Neutrophil (primary cell): ENCODE results near the gene RAET1G.
"Not testable (repeated sequence)": the region's sequence is repeated elsewhere in the genome, so short reads cannot be mapped to it uniquely, and the experiment has no call there.

Experiments
- H3K27ac ChIP-seq: fragments of 200-600 bp; sonication (generic); 2 replicates; pipeline ENCODE4 v1.5.1; 2016; ENCODE audit warnings: mild to moderate bottlenecking, moderate library complexity
- H3K27me3 ChIP-seq: fragments of 200-600 bp; sonication (generic); 2 replicates; pipeline ENCODE4 v1.6.0; 2016; ENCODE audit warnings: mild to moderate bottlenecking
- H3K36me3 ChIP-seq: fragments of 200-600 bp; sonication (generic); 2 replicates; pipeline ENCODE4 v1.5.1; 2017
- H3K4me1 ChIP-seq, 2 experiments: fragments of 200-600 bp in 1 of 2; sonication (generic) in 1 of 2; 1 replicate in 1 of 2; 2 replicates in 1 of 2; pipeline versions ENCODE4 v1.5.1 to v1.6.1; 2013 to 2016; ENCODE audit warnings: low read depth in 1 of 2, low read length in 1 of 2, mild to moderate bottlenecking in 1 of 2, moderate library complexity in 1 of 2; ENCODE audit not compliant: control insufficient read depth in 1 of 2, insufficient read depth in 1 of 2
- H3K4me3 ChIP-seq, 2 experiments: fragments of 200-600 bp in 1 of 2; sonication (generic) in 1 of 2; 1 replicate in 1 of 2; 2 replicates in 1 of 2; pipeline ENCODE4 v1.5.1; 2013 to 2016; ENCODE audit warnings: low read depth in 1 of 2, low read length in 1 of 2, mild to moderate bottlenecking in 1 of 2, moderate library complexity in 1 of 2
- H3K9me3 ChIP-seq: fragments of 200-600 bp; sonication (generic); 2 replicates; pipeline ENCODE4 v1.5.1; 2016
- TF ChIP-seq, protein P1 (sequence below): fragments of 200-600 bp; sonication (generic); IDR thresholded peaks from 2 replicates; pipeline ENCODE4 v1.5.1; 2016; ENCODE audit warnings: antibody characterized with exemption

Gene RAET1G

DNA sequence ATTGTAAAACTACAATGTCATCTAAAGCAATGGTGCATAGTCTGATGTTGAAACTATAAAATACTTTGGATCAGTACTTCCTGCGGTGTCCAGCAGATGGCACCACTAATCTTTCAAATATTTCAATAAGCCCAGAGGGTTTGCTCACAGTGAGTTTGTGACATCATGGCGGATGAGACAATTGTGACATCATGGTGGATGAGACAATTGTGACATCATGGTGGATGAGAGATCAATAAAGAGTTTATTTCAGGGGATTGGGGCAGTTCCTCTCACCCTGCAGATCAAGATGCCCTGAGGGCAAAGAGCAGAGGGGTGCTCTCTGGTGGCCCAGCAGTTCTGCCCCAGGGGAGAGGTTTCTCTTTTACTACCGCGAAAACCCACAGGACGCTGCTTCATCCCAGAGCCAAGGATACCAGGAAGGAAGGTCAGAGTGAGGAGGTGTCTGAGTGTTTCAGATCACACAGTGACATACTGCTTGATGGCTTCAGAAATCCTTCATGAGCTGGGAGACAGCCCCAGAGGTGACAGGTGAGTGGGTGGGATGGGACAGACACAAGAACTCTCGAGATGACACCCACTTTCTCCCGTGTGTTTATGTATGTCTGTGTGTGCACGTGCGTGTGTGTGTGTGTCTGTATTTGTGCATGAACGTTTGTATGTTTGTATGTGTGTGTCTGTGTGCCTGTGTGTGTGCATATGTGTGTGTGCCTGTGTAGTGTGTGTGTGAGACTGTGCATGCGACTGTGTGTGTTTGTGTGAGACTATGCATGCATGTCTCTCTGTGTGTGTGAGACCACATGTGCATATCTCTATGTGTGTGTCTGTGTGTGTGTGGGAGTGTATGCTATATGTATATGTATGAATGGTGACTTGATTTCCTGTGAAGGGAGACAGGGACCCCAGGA is 11.6 kb upstream of the RAET1G start:
- Histone ChIP-seq H3K27ac (no peak overlapping the region), H3K27me3 (peaks cover 100% of the 10 kb centered on the region), H3K36me3 (no peaks in the 10 kb centered on the region), H3K9me3 (no peaks in the 10 kb centered on the region), H3K4me3 (no peak overlapping the region), H3K4me1 (peaks cover 11 to 12% of the 10 kb centered on the region in 2 experiments)
- TF ChIP-seq, protein P1, sequence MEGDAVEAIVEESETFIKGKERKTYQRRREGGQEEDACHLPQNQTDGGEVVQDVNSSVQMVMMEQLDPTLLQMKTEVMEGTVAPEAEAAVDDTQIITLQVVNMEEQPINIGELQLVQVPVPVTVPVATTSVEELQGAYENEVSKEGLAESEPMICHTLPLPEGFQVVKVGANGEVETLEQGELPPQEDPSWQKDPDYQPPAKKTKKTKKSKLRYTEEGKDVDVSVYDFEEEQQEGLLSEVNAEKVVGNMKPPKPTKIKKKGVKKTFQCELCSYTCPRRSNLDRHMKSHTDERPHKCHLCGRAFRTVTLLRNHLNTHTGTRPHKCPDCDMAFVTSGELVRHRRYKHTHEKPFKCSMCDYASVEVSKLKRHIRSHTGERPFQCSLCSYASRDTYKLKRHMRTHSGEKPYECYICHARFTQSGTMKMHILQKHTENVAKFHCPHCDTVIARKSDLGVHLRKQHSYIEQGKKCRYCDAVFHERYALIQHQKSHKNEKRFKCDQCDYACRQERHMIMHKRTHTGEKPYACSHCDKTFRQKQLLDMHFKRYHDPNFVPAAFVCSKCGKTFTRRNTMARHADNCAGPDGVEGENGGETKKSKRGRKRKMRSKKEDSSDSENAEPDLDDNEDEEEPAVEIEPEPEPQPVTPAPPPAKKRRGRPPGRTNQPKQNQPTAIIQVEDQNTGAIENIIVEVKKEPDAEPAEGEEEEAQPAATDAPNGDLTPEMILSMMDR = peak; percentile 71

GRCh38 chr6:149933461-149933860 is 10.5 kb upstream of the RAET1G start:
- TF ChIP-seq, protein P1 = no peak
- no peak overlapping the region for H3K27ac ChIP-seq
- peaks cover 100% of the 10 kb centered on the region for H3K27me3 ChIP-seq
- no peak overlapping the region for H3K4me3 ChIP-seq
- H3K4me1 ChIP-seq = peaks cover 3 to 4% of the 10 kb centered on the region in 2 experiments
- H3K36me3 ChIP-seq = no peaks in the 10 kb centered on the region
- H3K9me3 ChIP-seq = no peaks in the 10 kb centered on the region

GRCh38 chr6:149933036-149933435 is 10.1 kb upstream of the RAET1G start:
- Histone ChIP-seq H3K27me3 (peaks cover 100% of the 10 kb centered on the region), H3K4me3 (no peak overlapping the region), H3K4me1 (no peaks in the 10 kb centered on the region), H3K36me3 (no peaks in the 10 kb centered on the region), H3K9me3 (no peaks in the 10 kb centered on the region), H3K27ac (no peak overlapping the region)
- TF ChIP-seq, protein P1 = no peak

- H3K9me3 ChIP-seq = no peaks in the 10 kb centered on the region
- H3K27me3 ChIP-seq = peaks cover 100% of the 10 kb centered on the region
- TF ChIP-seq, protein P1 = no peak
- H3K27ac ChIP-seq = no peak overlapping the region
- H3K4me1 ChIP-seq = no peaks in the 10 kb centered on the region
- H3K36me3 ChIP-seq = no peaks in the 10 kb centered on the region
- no peak overlapping the region for H3K4me3 ChIP-seq
Observed at GRCh38 chr6:149931501-149931900, 8.6 kb upstream of the RAET1G start.

GRCh38 chr6:149929422-149929821 is 6.5 kb upstream of the RAET1G start:
- Histone ChIP-seq H3K36me3 (no peaks in the 10 kb centered on the region), H3K4me1 (peaks cover 10 to 11% of the 10 kb centered on the region in 2 experiments), H3K27me3 (peaks cover 100% of the 10 kb centered on the region), H3K4me3 (no peak overlapping the region), H3K9me3 (no peaks in the 10 kb centered on the region), H3K27ac (no peak overlapping the region)
- TF ChIP-seq, protein P1 = no peak

DNA sequence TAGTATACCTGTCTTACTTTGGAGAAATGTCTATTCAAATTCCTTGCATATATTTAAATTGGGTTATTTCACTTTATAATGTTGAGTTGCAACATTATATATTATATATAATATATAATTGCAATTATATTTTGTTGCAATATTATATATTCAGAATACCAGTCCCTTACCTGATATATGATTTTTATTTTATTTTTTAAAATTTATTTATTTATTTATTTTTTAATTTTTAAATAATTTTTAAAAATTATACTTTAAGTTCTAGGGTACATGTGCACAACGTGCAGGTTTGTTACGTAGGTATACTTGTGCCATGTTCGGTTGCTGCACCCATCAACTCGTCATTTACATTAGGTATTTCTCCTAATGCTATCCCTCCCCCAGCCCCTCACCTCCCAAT is 4.1 kb upstream of the RAET1G start:
- peaks cover 100% of the 10 kb centered on the region for H3K27me3 ChIP-seq

More for the DNA sequence above, 4.1 kb upstream of the RAET1G start:
- H3K27ac ChIP-seq, H3K36me3 ChIP-seq, H3K9me3 ChIP-seq, H3K4me3 ChIP-seq: not testable (repeated sequence)
- H3K4me1 ChIP-seq = peaks cover 17 to 24% of the 10 kb centered on the region in 2 experiments
